GM10847 (cell line): ENCODE data around the gene PUDP.

ENCODE experiments used
- POLR2A ChIP-seq: IDR thresholded peaks from 2 replicates; pipeline ENCODE4 v1.6.1; 2011; ENCODE audit not compliant: insufficient read length; ENCODE audit errors: extremely low read depth

PUDP gene

GRCh38 chrX:7147978-7148854 lies at the start of gene PUDP:
PUDP (minus strand) TSS chrX:7148153; CDS start chrX:7148113, 40 bp downstream.
- peak; percentile 62 for TF ChIP-seq POLR2A

DNA sequence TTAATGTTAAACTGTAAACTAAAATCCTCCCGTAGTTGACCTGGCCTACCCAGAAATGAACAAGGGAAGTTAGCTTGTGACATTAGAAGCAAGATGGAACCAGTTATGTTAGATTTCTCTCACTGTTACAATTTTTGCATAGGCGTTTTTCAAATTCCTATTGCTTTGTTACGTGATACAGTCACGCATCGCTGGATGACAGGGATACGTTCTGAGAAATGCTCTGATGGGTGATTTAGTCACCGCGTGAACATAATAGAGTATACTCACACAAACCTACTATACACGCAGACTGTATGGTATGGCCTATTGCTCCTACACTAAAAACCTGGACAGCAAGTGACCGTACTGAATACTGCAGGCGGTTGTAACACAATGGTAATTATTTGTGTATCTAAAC lies 46.7 kb upstream of the PUDP start:
- no peak for TF ChIP-seq POLR2A

- TF ChIP-seq POLR2A = no peak
These were observed 44.9 kb upstream of the PUDP start for GRCh38 chrX:7192871-7193270.

DNA sequence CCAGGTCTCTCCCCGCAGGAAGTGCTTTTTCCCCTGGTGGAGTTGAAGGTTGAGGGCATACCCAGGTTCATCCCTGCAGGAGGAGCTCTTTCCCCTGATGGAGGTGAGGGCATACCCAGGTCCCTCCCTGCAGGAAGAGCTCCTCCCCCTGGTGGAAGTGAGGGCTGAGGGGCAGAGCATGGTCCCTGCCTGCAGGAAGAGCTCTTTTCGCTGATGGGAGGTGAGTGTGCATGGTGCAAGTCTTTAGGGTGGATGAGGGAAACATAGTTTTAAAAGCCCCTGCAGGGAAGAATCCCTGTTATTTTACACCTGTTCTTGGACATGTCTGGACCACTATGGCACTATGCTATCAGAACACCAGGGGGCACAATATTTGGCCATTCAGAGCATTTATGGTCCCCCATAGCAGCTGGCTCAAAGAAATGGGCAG lies 43.7 kb upstream of the PUDP start:
- no peak for TF ChIP-seq POLR2A

- no peak for TF ChIP-seq POLR2A
These were observed 42.2 kb upstream of the PUDP start for GRCh38 chrX:7190157-7190556.

GRCh38 chrX:7188672-7189071 lies 40.7 kb upstream of the PUDP start:
- TF ChIP-seq POLR2A = no peak

DNA sequence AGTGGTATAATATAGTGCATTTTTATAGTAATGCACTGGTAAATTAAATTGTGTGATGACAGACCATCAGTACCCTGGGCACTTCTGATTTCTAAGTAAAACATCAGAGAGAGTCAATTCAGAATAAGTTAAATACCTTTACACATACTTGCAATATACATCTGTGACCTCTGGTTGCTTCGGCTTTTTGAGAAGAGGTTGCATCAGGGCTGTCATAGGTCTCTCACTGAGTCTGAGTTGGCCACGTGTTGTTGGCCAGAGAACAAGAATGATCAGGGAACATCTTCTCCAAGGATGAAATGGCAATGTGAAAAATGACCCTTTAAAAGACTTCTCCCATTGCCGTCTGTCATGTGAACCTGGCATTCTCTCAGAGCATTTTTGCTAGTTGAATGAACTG lies 36.9 kb upstream of the PUDP start:
- no peak for TF ChIP-seq POLR2A

GRCh38 chrX:7179446-7179845 lies 31.5 kb upstream of the PUDP start:
- no peak for TF ChIP-seq POLR2A

DNA sequence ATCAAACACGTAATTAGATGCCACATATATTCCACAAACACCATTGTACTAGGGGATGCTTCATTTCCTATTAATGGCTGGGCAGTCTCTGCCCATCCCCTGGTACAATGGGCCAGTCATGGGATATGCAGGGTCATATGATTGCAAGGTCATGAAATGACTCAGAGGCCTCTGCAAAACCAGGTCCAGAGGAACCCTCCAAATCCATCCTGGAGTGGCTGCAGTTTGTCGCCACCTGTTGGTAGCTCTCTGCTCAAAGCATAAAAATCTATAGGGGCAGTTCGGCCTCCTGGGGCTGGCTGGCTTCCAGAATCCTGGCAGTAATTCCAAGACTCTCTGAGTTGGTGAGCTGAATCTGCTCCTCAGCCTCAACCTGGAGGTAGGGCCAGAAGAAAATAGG lies 22.9 kb upstream of the PUDP start:
- no peak for TF ChIP-seq POLR2A

DNA sequence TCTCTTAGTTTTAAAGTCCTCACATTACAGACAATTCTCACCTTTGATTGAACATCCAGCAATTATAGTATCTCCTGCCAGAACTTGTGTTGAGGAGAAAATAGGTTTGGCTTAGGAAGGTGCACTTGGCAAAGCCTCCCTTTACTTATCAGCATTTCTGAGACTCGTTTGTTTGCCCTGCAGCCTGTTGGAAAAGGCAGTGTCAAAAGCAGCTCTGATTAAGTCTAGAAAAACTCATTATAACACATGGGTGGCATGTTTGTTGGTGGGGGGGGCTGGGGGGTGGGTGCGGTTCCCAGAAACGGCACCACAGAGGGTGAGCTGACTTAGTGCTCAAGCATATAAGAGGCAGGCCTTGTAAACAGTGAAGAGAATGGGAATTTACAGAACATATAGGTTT lies 21.7 kb upstream of the PUDP start:
- TF ChIP-seq POLR2A = no peak

DNA sequence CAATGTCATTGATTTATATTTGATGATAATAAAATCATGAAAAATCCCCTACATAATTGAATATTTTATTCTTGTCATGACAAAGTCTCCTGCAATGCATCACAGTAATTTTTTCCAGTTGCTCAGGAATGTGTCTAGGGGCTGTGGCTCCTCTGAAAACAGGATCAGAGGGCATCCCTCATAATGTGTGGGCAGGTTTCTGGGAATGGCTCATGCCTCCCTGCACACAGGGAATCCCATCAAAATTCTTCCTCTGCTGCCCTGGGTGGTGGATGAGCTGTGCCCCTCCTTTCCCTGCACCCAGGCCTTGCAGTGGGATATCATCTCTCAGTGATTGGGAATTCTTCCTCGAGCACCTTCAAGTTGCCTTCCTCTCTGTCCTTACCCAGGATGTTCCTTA lies 20.4 kb upstream of the PUDP start:
- TF ChIP-seq POLR2A = no peak

DNA sequence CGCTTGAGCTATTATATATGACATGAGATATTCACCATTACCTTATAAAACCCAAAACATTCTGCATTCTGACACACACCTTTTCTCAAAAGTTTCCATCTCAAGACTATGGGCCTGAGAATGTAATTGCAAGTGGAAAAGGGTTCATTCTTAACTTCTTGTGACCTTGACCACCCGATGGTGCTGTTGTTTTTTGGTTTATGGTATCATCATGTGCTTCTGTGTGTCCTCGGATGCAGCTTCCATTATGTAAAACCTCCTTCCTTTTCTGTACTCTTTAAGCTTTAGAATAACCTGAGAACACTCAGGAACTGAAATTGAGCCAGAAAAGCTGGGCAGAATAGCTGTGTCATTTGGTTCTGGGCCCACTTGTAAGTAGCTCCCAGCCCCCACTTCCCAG lies 16.2 kb upstream of the PUDP start:
- TF ChIP-seq POLR2A = no peak

GRCh38 chrX:7163146-7163677 lies 15.3 kb upstream of the PUDP start:
- TF ChIP-seq POLR2A = no peak

GRCh38 chrX:7159149-7159861 lies 11.4 kb upstream of the PUDP start:
- TF ChIP-seq POLR2A = no peak

DNA sequence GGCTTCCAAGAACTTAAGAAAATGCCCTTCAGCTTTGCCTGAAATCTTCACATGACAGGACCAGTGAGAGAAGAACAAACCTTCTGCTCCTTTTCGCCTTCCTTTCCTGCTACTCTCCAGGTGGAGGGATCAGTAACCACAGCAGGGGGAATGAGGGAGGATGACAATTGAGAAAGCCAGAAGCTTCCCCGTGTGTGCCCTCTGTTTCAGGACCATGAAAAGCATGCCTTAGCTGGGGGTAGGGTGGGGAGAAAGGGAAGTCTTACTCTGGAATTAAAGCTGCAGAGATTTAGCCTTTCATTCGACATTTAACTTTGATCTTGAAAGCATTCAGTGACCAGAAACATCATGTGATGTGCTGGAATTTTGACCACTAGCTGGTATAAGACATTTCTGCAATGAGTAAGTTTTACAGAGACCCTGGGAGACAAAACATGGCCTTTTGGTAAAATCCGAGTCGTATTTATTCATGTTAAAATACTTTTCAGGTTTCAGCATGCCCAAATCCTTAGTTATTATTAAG lies 10.6 kb upstream of the PUDP start:
- no peak for TF ChIP-seq POLR2A

- no peak for TF ChIP-seq POLR2A
These were observed 8.9 kb upstream of the PUDP start for GRCh38 chrX:7156879-7157278.
